ENCODE measurements around the gene LGR4.
"Not testable (repeated sequence)": the region's sequence is repeated elsewhere in the genome, so short reads cannot be mapped to it uniquely, and the experiment has no call there.

LGR4 gene, protein sequence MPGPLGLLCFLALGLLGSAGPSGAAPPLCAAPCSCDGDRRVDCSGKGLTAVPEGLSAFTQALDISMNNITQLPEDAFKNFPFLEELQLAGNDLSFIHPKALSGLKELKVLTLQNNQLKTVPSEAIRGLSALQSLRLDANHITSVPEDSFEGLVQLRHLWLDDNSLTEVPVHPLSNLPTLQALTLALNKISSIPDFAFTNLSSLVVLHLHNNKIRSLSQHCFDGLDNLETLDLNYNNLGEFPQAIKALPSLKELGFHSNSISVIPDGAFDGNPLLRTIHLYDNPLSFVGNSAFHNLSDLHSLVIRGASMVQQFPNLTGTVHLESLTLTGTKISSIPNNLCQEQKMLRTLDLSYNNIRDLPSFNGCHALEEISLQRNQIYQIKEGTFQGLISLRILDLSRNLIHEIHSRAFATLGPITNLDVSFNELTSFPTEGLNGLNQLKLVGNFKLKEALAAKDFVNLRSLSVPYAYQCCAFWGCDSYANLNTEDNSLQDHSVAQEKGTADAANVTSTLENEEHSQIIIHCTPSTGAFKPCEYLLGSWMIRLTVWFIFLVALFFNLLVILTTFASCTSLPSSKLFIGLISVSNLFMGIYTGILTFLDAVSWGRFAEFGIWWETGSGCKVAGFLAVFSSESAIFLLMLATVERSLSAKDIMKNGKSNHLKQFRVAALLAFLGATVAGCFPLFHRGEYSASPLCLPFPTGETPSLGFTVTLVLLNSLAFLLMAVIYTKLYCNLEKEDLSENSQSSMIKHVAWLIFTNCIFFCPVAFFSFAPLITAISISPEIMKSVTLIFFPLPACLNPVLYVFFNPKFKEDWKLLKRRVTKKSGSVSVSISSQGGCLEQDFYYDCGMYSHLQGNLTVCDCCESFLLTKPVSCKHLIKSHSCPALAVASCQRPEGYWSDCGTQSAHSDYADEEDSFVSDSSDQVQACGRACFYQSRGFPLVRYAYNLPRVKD

GRCh38 chr11:27472398-27473016 is at the start of gene LGR4:
LGR4 (minus strand) TSS chr11:27472790; CDS start chr11:27472302, 488 bp downstream.
- DNase-seq (ENCODE audit: low read depth in 3 of 3) = peak; percentile 38 to 66 (median 46)

GRCh38 chr11:27520226-27520625 is 47.6 kb upstream of the LGR4 start:
- DNase-seq (ENCODE audit: low read depth in 3 of 3) = no peak

DNA sequence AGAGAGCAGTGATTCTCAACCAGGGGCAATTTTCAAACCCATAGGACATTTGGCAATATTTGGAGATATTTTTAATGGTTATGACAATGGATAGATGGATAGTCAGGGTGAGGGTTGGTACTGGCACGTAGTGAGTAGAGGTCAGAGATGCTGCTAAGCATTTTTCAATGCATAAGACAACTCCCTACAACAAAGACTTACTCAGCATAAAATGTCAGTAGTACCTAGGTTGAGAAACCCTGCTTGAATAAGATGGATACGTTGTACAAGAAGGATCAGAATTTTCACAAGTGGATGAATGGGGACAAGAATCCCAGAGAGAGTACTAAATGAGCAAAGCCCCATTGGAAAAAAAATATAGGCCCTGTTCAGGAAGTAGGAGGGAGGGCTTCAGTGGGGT is 45.9 kb upstream of the LGR4 start:
- DNase-seq (ENCODE audit: low read depth in 3 of 3) = no peak

DNA sequence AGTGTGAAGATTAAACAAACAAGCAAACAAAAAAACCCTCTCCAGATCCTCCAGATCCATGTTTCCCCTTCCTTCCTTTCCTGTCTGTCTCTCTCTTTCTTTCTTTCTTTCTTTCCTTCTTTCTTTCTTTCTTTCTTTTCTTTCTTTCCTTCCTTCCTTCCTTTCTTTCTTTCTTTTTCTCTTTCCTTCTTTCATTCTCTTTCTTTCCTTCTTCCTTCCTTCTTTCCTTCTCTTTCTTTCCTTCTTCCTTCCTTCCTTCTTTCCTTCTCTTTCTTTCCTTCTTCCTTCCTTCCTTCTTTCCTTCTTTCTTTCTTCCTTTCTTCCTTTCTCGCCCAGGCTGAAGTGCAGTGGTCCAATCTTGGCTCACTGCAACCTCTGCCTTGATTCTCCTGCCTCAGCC is 44.9 kb upstream of the LGR4 start:
- DNase-seq (ENCODE audit: low read depth in 3 of 3) = not testable (repeated sequence)

DNA sequence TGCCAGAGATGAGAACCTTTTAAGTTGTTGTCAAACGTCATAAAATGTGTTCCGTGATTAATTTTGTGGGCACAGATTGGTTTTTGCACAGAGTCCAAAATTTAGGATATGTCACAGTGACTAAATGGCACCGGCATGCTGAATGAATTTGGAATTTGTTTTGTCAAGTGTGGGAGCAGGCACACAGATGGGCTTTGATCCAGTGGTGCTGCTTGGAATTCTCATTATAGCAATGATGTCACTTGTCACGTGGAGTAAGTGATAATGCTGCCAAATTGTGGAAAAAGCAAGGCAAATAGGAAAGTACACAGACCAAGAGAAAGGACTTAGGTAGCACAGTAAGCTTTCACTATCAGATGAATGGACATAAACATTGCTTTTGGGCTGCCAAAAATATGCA is 42.0 kb upstream of the LGR4 start:
- DNase-seq (ENCODE audit: low read depth in 3 of 3) = no peak

DNA sequence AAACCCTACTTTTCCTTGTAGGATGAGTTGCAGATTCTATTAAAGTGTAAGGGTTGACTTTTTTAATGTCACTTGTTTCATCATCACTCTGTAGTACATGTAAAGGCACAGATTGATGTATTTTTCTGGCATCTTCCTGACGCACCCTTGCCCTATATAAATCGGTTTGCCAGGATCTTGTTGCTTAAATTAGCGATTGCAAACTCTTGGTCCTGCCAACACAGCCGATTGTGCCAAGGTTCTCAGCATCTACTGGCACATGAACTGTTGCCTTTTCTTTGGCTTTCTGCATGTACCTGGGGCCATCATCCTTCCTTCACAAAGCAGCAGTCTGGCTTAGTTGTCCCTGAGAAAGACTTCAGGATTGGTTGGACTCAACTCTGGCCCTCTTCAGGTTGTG is 41.5 kb upstream of the LGR4 start:
- no peak for DNase-seq (ENCODE audit: low read depth in 3 of 3)

GRCh38 chr11:27513389-27513788 is 40.8 kb upstream of the LGR4 start:
- no peak for DNase-seq (ENCODE audit: low read depth in 3 of 3)

GRCh38 chr11:27512238-27512637 is 39.6 kb upstream of the LGR4 start:
- DNase-seq (ENCODE audit: low read depth in 3 of 3) = no peak

DNA sequence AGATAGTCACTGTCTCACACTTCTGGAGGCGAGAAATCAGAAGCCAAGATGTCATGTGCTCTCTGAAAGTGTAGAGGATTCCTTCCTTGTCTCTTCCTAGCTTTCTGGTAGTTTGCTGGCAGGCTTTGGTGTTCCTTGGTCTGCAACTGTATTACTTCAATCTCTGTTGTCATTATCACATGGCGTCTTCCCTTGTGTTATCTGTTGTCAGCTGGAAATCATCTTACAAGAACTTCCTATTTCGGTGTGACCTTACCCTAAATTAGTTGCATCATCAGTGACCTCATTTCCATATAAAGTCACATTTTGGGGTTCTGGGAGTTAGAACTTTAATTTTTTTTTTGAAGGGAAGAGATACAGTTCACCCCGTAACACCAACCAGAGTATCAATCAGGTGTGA is 37.3 kb upstream of the LGR4 start:
- DNase-seq (ENCODE audit: low read depth in 3 of 3) = no peak

- DNase-seq (ENCODE audit: low read depth in 3 of 3) = no peak
Observed at GRCh38 chr11:27507557-27508322, 35.1 kb upstream of the LGR4 start.

DNA sequence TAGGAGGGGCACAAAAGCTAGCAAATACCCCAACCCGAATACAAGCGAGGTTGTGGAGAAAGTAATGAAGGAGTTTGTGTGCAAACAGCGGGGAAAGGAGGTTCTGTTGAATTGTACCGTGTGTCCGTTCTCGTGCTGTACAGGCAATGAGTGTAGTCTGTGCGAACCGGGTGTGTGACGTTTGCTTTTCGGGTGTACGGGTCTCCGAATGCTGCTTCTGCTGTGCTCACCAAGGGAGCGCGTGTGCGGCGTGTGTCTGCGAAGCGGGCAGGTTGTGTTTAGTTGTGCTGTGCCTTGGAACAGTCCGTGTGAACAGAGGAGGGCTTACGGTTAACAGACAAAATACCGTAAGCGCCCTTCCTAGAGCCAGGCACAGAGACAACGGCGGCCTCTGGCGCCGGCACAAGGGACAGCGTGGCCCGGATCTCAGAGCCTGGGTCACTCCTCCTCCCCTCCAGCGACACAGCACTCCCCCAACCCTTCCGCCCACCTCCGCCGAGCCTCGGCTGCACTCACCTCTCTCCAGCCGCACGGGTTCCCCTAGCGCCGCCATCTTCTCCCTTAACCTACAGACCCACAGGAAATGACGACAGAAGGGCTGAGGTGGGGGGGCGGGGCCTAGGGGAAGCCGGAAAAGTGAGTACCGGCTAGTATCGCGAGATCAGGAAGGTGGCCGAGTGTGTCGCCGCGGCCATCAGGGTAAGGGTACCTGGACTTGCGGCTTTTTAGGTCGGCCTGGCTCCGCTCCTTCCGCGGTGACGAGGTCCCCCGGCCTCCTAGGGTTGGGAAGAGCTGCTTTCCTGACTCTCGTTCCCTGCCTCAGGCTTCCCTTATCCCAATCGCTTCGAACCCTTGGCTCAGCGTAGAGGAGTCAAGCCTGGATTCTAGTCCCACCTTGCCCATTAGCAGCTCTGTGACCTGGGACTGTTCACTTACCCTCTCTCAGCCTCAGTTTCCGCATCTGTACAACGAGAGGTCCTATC is 33.9 kb upstream of the LGR4 start, which contains the start of gene LIN7C:
LIN7C (minus strand) TSS at position 570 of the 983 bp plus-strand sequence; CDS start at position 553, 17 bp downstream.
- DNase-seq (ENCODE audit: low read depth in 3 of 3) = peak; percentile 90 to 94 (median 94)

DNA sequence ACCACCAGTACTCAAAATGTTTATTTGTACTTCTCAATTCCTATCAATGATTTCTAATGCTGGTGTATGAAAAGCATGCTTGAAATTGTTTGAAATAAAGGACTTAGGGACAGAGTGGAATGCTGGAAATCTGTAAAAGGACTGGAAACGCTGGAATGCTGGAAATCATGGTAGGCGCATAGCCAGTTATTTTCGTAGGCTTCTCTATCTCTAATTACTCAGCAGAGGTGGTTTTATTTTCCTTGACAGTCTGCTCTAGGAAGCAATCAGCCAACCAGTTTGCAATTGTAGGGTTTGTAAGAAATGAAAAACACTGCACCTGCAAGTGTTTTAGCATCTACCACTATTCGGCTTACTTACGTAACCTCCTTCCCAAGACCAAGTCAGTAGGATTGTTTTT is 33.2 kb upstream of the LGR4 start:
- DNase-seq (ENCODE audit: low read depth in 3 of 3) = no peak

- no peak for DNase-seq (ENCODE audit: low read depth in 3 of 3)
Observed at GRCh38 chr11:27504205-27504604, 31.6 kb upstream of the LGR4 start.

GRCh38 chr11:27501100-27501499 is 28.5 kb upstream of the LGR4 start:
- no peak for DNase-seq (ENCODE audit: low read depth in 3 of 3)

DNA sequence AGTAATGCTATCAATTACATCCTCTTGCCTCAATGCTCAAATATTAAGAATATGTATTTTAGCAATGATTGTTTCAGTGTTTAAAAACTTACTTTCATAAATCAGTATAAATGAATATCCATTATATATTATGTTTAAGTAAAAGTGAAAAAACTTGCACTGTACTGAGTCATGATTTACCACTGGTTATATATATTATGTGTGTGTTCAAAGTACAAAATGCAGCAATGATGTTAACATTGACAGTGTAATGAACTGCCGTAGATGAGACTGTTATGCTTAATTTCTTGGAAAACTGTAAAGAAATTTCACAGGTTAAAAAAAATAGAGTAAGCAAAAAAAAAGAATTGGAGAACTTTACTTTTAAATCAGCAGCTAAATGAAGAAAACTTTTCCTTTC is 25.3 kb upstream of the LGR4 start:
- no peak for DNase-seq (ENCODE audit: low read depth in 3 of 3)

DNA sequence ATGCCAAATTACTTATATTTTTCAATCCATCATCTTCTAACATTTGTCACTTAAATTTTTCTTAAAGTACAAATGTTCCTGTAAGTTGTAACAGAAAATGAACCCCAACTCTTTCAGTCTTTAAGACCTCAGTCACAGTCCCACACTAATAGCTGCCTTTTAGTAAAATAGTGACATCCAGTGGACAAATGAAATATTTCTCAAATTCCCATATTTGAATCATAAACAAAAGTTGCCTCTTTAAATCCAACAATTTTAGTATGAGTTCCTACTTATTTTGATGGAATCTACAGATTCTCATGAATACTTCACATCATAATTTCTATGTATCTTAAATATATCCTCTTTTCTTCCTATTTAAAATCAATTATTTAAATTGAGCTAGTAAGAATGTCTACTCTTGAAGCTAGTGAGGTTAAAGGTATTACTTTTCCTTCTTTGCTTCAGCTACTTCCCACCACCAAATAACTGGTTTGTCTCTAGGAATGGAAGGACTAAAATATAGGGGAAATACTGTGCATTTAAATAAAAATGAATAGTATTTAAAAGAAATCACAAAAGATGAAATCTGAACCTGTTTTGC is 24.8 kb upstream of the LGR4 start:
- DNase-seq (ENCODE audit: low read depth in 3 of 3) = no peak

DNA sequence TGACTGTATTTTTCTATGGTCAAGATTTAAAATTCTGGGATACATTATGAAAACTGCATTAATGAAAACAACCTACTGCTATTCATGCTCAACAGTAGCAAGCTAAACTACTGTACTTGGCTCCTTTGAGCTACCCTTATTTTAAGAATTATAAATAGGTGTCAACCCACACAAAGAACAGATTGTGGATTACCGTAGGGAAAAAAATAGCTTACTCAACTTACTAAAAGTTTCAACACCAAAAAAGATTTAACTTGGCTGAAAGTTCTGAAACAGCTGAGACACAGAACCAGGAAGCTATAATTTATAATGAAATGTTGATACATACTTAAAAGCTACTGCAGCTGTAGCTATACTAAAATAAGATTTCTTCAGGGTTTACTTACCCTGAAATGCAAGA is 23.9 kb upstream of the LGR4 start:
- no peak for DNase-seq (ENCODE audit: low read depth in 3 of 3)

GRCh38 chr11:27495710-27496300 is 23.2 kb upstream of the LGR4 start:
- DNase-seq (ENCODE audit: low read depth in 3 of 3) = no peak

DNA sequence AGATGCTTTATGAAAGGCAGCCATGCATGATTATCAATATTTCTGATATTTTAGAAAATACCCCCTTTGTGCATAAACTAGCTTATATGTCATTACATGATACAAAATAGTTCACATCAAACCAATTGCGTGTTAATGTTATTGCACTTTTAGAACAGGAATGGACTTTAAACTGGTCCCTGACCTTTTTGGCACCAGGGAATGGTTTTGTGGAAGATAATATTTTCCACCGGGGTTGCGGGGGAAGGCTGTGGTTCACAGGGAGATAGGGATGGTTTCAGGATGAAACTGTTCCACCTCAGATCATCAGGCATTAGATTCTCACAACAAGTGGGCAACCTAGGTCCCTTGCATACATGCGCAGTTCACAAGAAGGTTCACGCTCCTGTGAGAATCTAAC is 16.5 kb upstream of the LGR4 start:
- DNase-seq (ENCODE audit: low read depth in 3 of 3) = no peak
